ENCODE results near the gene ICE2. TPM values are rescaled to one million over a fixed set of nuclear protein-coding genes. Genes with fewer than 3 reads are reported as not detected.

Gene ICE2
- total and polyA plus RNA-seq, 2 donors = 30.1 to 37.4 TPM

GRCh38 chr15:60391722-60392315 is 87.1 kb downstream of the ICE2 start:
- Histone ChIP-seq H3K4me3 (ENCODE audit: low read length in 2 of 2) (no peak overlapping the region), H3K27ac (ENCODE audit: low read depth in 1 of 2, low read length in 1 of 2) (no peak overlapping the region), H3K4me1 (ENCODE audit: control insufficient read depth in 2 of 2, insufficient read depth in 2 of 2, low read length in 2 of 2) (peaks cover 0 to 26% of the 10 kb centered on the region in 2 donors), H3K27me3 (ENCODE audit: control insufficient read depth in 2 of 2, insufficient read depth in 1 of 2, low read length in 1 of 2) (peaks cover 3 to 6% of the 10 kb centered on the region in 2 donors), H3K36me3 (ENCODE audit: control insufficient read depth in 2 of 2, insufficient read depth in 2 of 2, low read length in 1 of 2) (no peaks in the 10 kb centered on the region), H3K9me3 (ENCODE audit: control insufficient read depth in 2 of 2, insufficient read depth in 1 of 2, low read length in 1 of 2) (no peaks in the 10 kb centered on the region)
- DNase-seq (ENCODE audit: low read depth in 6 of 9, low spot score in 9 of 9) = no peak
- WGBS = 73% methylated on average over 4 of the region's 4 CpGs

- no peak for DNase-seq (ENCODE audit: low read depth in 6 of 9, low spot score in 9 of 9)
These were observed 88.0 kb downstream of the ICE2 start for GRCh38 chr15:60390871-60391501.

GRCh38 chr15:60390231-60390630 is 88.7 kb downstream of the ICE2 start:
- DNase-seq (ENCODE audit: low read depth in 6 of 9, low spot score in 9 of 9) = no peak

More at GRCh38 chr15:60390871-60391501, 88.0 kb downstream of the ICE2 start:
- H3K36me3 ChIP-seq (ENCODE audit: control insufficient read depth in 2 of 2, insufficient read depth in 2 of 2, low read length in 1 of 2) = no peaks in the 10 kb centered on the region
- no peak overlapping the region for H3K4me3 ChIP-seq (ENCODE audit: low read length in 2 of 2)
- no peaks in the 10 kb centered on the region for H3K27me3 ChIP-seq (ENCODE audit: control insufficient read depth in 2 of 2, insufficient read depth in 1 of 2, low read length in 1 of 2)
- WGBS = 92% methylated on average over 6 of the region's 6 CpGs
- peaks cover 0 to 26% of the 10 kb centered on the region in 2 donors for H3K4me1 ChIP-seq (ENCODE audit: control insufficient read depth in 2 of 2, insufficient read depth in 2 of 2, low read length in 2 of 2)
- H3K9me3 ChIP-seq (ENCODE audit: control insufficient read depth in 2 of 2, insufficient read depth in 1 of 2, low read length in 1 of 2) = no peaks in the 10 kb centered on the region
- peak overlapping the region; percentile 16 to 48 for H3K27ac ChIP-seq (ENCODE audit: low read depth in 1 of 2, low read length in 1 of 2)

GRCh38 chr15:60389261-60390077 is 89.5 kb downstream of the ICE2 start:
- H3K27me3 ChIP-seq (ENCODE audit: control insufficient read depth in 2 of 2, insufficient read depth in 1 of 2, low read length in 1 of 2) = no peaks in the 10 kb centered on the region
- peaks cover 0 to 24% of the 10 kb centered on the region in 2 donors for H3K4me1 ChIP-seq (ENCODE audit: control insufficient read depth in 2 of 2, insufficient read depth in 2 of 2, low read length in 2 of 2)
- 74% methylated on average over 8 of the region's 8 CpGs for WGBS
- no peaks in the 10 kb centered on the region for H3K9me3 ChIP-seq (ENCODE audit: control insufficient read depth in 2 of 2, insufficient read depth in 1 of 2, low read length in 1 of 2)
- peak overlapping the region in 1 of 2 donors; percentile 4 for H3K27ac ChIP-seq (ENCODE audit: low read depth in 1 of 2, low read length in 1 of 2)
- no peaks in the 10 kb centered on the region for H3K36me3 ChIP-seq (ENCODE audit: control insufficient read depth in 2 of 2, insufficient read depth in 2 of 2, low read length in 1 of 2)
- peak in 3 of 9 donors; percentile 18 to 60 (median 35) for DNase-seq (ENCODE audit: low read depth in 6 of 9, low spot score in 9 of 9)
- no peak overlapping the region for H3K4me3 ChIP-seq (ENCODE audit: low read length in 2 of 2)

More at GRCh38 chr15:60390231-60390630, 88.7 kb downstream of the ICE2 start:
- WGBS = 97% methylated on average over 6 of the region's 6 CpGs
- no peaks in the 10 kb centered on the region for H3K27me3 ChIP-seq (ENCODE audit: control insufficient read depth in 2 of 2, insufficient read depth in 1 of 2, low read length in 1 of 2)
- no peaks in the 10 kb centered on the region for H3K36me3 ChIP-seq (ENCODE audit: control insufficient read depth in 2 of 2, insufficient read depth in 2 of 2, low read length in 1 of 2)
- no peaks in the 10 kb centered on the region for H3K9me3 ChIP-seq (ENCODE audit: control insufficient read depth in 2 of 2, insufficient read depth in 1 of 2, low read length in 1 of 2)
- no peak overlapping the region for H3K27ac ChIP-seq (ENCODE audit: low read depth in 1 of 2, low read length in 1 of 2)
- H3K4me1 ChIP-seq (ENCODE audit: control insufficient read depth in 2 of 2, insufficient read depth in 2 of 2, low read length in 2 of 2) = peaks cover 0 to 26% of the 10 kb centered on the region in 2 donors
- no peak overlapping the region for H3K4me3 ChIP-seq (ENCODE audit: low read length in 2 of 2)

GRCh38 chr15:60387321-60387720 is 91.6 kb downstream of the ICE2 start:
- Histone ChIP-seq H3K27me3 (ENCODE audit: control insufficient read depth in 2 of 2, insufficient read depth in 1 of 2, low read length in 1 of 2) (no peaks in the 10 kb centered on the region), H3K4me1 (ENCODE audit: control insufficient read depth in 2 of 2, insufficient read depth in 2 of 2, low read length in 2 of 2) (peaks cover 0 to 14% of the 10 kb centered on the region in 2 donors), H3K27ac (ENCODE audit: low read depth in 1 of 2, low read length in 1 of 2) (no peak overlapping the region), H3K9me3 (ENCODE audit: control insufficient read depth in 2 of 2, insufficient read depth in 1 of 2, low read length in 1 of 2) (no peaks in the 10 kb centered on the region), H3K36me3 (ENCODE audit: control insufficient read depth in 2 of 2, insufficient read depth in 2 of 2, low read length in 1 of 2) (no peaks in the 10 kb centered on the region), H3K4me3 (ENCODE audit: low read length in 2 of 2) (no peak overlapping the region)
- WGBS = 100% methylated on average over 1 of the region's 1 CpG
- DNase-seq (ENCODE audit: low read depth in 6 of 9, low spot score in 9 of 9) = no peak

- DNase-seq (ENCODE audit: low read depth in 6 of 9, low spot score in 9 of 9) = no peak
- no peaks in the 10 kb centered on the region for H3K9me3 ChIP-seq (ENCODE audit: control insufficient read depth in 2 of 2, insufficient read depth in 1 of 2, low read length in 1 of 2)
- no peak overlapping the region for H3K27ac ChIP-seq (ENCODE audit: low read depth in 1 of 2, low read length in 1 of 2)
- peaks cover 0 to 14% of the 10 kb centered on the region in 2 donors for H3K4me1 ChIP-seq (ENCODE audit: control insufficient read depth in 2 of 2, insufficient read depth in 2 of 2, low read length in 2 of 2)
- 96% methylated on average over 4 of the region's 4 CpGs for WGBS
- H3K27me3 ChIP-seq (ENCODE audit: control insufficient read depth in 2 of 2, insufficient read depth in 1 of 2, low read length in 1 of 2) = no peaks in the 10 kb centered on the region
- H3K36me3 ChIP-seq (ENCODE audit: control insufficient read depth in 2 of 2, insufficient read depth in 2 of 2, low read length in 1 of 2) = no peaks in the 10 kb centered on the region
- no peak overlapping the region for H3K4me3 ChIP-seq (ENCODE audit: low read length in 2 of 2)
These were observed 92.3 kb downstream of the ICE2 start for GRCh38 chr15:60386615-60387014.

- WGBS = 97% methylated on average over 7 of the region's 7 CpGs
- Histone ChIP-seq H3K4me3 (ENCODE audit: low read length in 2 of 2) (no peak overlapping the region), H3K9me3 (ENCODE audit: control insufficient read depth in 2 of 2, insufficient read depth in 1 of 2, low read length in 1 of 2) (no peaks in the 10 kb centered on the region), H3K4me1 (ENCODE audit: control insufficient read depth in 2 of 2, insufficient read depth in 2 of 2, low read length in 2 of 2) (peaks cover 0 to 10% of the 10 kb centered on the region in 2 donors), H3K36me3 (ENCODE audit: control insufficient read depth in 2 of 2, insufficient read depth in 2 of 2, low read length in 1 of 2) (no peaks in the 10 kb centered on the region), H3K27me3 (ENCODE audit: control insufficient read depth in 2 of 2, insufficient read depth in 1 of 2, low read length in 1 of 2) (no peaks in the 10 kb centered on the region), H3K27ac (ENCODE audit: low read depth in 1 of 2, low read length in 1 of 2) (no peak overlapping the region)
- no peak for DNase-seq (ENCODE audit: low read depth in 6 of 9, low spot score in 9 of 9)
These were observed 93.1 kb downstream of the ICE2 start for GRCh38 chr15:60385620-60386552.

- Histone ChIP-seq H3K27ac (ENCODE audit: low read depth in 1 of 2, low read length in 1 of 2) (no peak overlapping the region), H3K4me1 (ENCODE audit: control insufficient read depth in 2 of 2, insufficient read depth in 2 of 2, low read length in 2 of 2) (peaks cover 0 to 7% of the 10 kb centered on the region in 2 donors), H3K36me3 (ENCODE audit: control insufficient read depth in 2 of 2, insufficient read depth in 2 of 2, low read length in 1 of 2) (no peaks in the 10 kb centered on the region), H3K9me3 (ENCODE audit: control insufficient read depth in 2 of 2, insufficient read depth in 1 of 2, low read length in 1 of 2) (no peaks in the 10 kb centered on the region), H3K4me3 (ENCODE audit: low read length in 2 of 2) (no peak overlapping the region), H3K27me3 (ENCODE audit: control insufficient read depth in 2 of 2, insufficient read depth in 1 of 2, low read length in 1 of 2) (no peaks in the 10 kb centered on the region)
- DNase-seq (ENCODE audit: low read depth in 6 of 9, low spot score in 9 of 9) = no peak
- WGBS = 92% methylated on average over 3 of the region's 3 CpGs
These were observed 94.3 kb downstream of the ICE2 start for GRCh38 chr15:60384526-60385126.
